ENCODE results near the gene STARD10.

STARD10 gene

GRCh38 chr11:72726266-72727220 lies 67.3 kb downstream of the STARD10 start:
- no peak for DNase-seq (ENCODE audit: low spot score)
- no peak overlapping the region for H3K4me3 ChIP-seq
- TF ChIP-seq CTCF (IDR thresholded peaks at IDR 0.05): no peak
- no peak overlapping the region for H3K27ac ChIP-seq

DNA sequence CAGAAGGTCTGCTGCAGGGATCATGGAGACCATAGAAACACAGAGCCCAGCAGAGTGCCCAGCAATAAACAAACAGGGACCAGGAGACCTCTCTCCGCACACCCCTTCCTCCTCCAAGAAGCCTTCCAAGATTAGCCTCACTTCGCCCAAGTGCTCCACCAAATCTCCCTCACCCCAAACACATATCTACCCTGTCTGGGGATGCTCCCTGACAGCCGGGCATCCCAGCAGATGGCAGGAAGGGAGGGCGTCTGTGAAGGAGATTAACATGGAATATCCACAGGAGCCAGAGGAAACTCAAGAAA lies 68.2 kb downstream of the STARD10 start:
- Histone ChIP-seq H3K4me3 (no peak overlapping the region), H3K27ac (no peak overlapping the region)
- no peak for TF ChIP-seq CTCF (IDR thresholded peaks at IDR 0.05)
- no peak for DNase-seq (ENCODE audit: low spot score)

DNA sequence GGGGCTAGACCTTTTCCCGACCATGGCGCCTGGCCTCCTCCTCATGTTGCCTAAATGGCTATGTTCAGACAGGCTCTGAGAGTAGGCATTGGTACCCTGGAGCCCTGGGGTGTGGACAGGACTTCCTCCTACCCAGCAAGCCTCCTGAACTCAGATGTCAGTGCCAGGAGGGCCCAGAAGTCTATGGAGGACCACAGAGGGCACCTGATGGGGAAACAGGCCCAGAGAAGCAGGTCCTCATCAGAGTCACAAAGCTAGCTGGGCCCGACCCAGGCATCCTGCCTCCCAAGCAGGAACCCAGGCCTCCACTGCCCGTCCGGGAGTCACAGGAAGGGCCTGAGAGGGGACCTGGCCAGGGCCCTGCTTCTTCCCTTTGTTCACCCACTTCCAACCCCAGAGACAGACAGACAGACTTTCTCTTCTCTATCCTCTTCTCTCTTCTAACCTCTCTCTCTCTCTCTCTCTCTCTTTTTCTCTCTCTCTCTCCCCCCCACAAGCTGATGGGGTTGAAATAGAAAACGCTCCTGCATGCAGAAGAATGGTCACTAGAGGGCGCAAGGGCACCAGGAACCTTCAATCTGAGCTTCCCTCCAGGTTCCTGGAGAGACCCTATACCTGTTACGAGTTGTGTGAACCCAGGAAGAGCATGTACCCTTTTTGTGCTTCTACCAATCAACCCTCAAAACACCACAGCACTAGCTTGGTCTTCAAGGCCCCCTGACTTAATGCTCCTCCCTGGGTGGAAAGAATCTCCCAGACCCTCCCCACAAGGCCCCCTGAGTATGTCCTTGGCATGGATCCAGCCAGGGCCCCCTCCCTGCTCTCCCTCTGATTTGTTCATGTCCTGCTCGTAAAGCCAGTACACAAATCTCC lies 68.8 kb downstream of the STARD10 start:
- TF ChIP-seq CTCF (IDR thresholded peaks at IDR 0.05): peak; percentile 85
- H3K27ac ChIP-seq: no peak overlapping the region

GRCh38 chr11:72724021-72724551 lies 69.8 kb downstream of the STARD10 start:
- Histone ChIP-seq H3K27ac (no peak overlapping the region), H3K4me3 (no peak overlapping the region)
- no peak for DNase-seq (ENCODE audit: low spot score)
- no peak for TF ChIP-seq CTCF (IDR thresholded peaks at IDR 0.05)

More for the DNA sequence above, 68.8 kb downstream of the STARD10 start:
- H3K4me3 ChIP-seq: no peak overlapping the region
- no peak for DNase-seq (ENCODE audit: low spot score)

DNA sequence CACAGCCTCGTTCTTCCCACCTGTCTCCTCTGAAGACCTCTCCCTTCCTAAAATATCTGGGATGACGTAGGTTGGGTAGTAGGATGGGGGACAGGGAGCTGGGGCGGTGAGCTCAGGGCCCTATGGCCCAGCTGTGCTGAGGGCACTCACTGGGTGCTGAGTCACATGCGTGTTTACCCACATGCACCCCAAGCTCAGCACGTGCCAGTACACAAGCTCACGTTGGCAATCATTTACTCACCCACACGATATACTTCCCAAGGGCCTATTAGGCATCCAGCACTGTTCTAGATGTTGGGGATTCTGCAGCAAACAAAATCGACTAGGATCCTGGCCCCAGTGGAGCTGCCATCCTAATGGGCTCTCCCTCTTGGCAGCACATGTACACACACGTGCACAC lies 70.3 kb downstream of the STARD10 start:
- DNase-seq (ENCODE audit: low spot score): no peak
- Histone ChIP-seq H3K4me3 (no peak overlapping the region), H3K27ac (no peak overlapping the region)
- no peak for TF ChIP-seq CTCF (IDR thresholded peaks at IDR 0.05)

GRCh38 chr11:72722050-72722748 lies 71.6 kb downstream of the STARD10 start:
- peak overlapping the region; percentile 82 for H3K4me3 ChIP-seq
- H3K27ac ChIP-seq: peak overlapping the region; percentile 62 to 83
- peak; percentile 94 for DNase-seq (ENCODE audit: low spot score)
- no peak for TF ChIP-seq CTCF (IDR thresholded peaks at IDR 0.05)
